HG02870 (cell line): ENCODE data around the gene DNAI2.
"Not testable (repeated sequence)": the region's sequence is repeated elsewhere in the genome, so short reads cannot be mapped to it uniquely, and the experiment has no call there.

ENCODE experiments used
- ATAC-seq: cut with Tn5 transposase; IDR thresholded peaks from one replicate; pipeline ENCODE4 v1.9.1; 2021; ENCODE audit warnings: mild to moderate bottlenecking, moderate library complexity; ENCODE audit not compliant: unreplicated experiment

The DNAI2 gene

GRCh38 chr17:74244548-74244947 is 29.5 kb upstream of the DNAI2 start:
- ATAC-seq = no peak

GRCh38 chr17:74245145-74245831 is 28.7 kb upstream of the DNAI2 start:
- no peak for ATAC-seq

GRCh38 chr17:74245871-74246270 is 28.2 kb upstream of the DNAI2 start:
- no peak for ATAC-seq

- no peak for ATAC-seq
These were observed 24.3 kb upstream of the DNAI2 start for GRCh38 chr17:74249590-74250270.

GRCh38 chr17:74250324-74250995 is 23.6 kb upstream of the DNAI2 start:
- no peak for ATAC-seq

- ATAC-seq = no peak
These were observed 23.0 kb upstream of the DNAI2 start for GRCh38 chr17:74251051-74251450.

GRCh38 chr17:74251569-74251968 is 22.5 kb upstream of the DNAI2 start:
- no peak for ATAC-seq

- ATAC-seq = no peak
These were observed 21.8 kb upstream of the DNAI2 start for GRCh38 chr17:74252211-74252610.

- no peak for ATAC-seq
These were observed 21.0 kb upstream of the DNAI2 start for GRCh38 chr17:74253036-74253435.

- no peak for ATAC-seq
These were observed 16.7 kb upstream of the DNAI2 start for GRCh38 chr17:74257311-74257710.

GRCh38 chr17:74259667-74260524 is 14.1 kb upstream of the DNAI2 start:
- ATAC-seq = no peak

GRCh38 chr17:74260525-74260850 is 13.5 kb upstream of the DNAI2 start:
- ATAC-seq = no peak

- no peak for ATAC-seq
These were observed 11.4 kb upstream of the DNAI2 start for GRCh38 chr17:74262601-74263000.

- not testable (repeated sequence) for ATAC-seq
These were observed 7.0 kb upstream of the DNAI2 start for GRCh38 chr17:74267054-74267453.

GRCh38 chr17:74267579-74267978 is 6.5 kb upstream of the DNAI2 start:
- ATAC-seq = no peak

- no peak for ATAC-seq
These were observed 6.0 kb upstream of the DNAI2 start for GRCh38 chr17:74267987-74268499.

- no peak for ATAC-seq
These were observed 5.5 kb upstream of the DNAI2 start for GRCh38 chr17:74268558-74268957.

- ATAC-seq = no peak
These were observed 3.7 kb upstream of the DNAI2 start for GRCh38 chr17:74270333-74270732.

GRCh38 chr17:74271281-74271680 is 2.8 kb upstream of the DNAI2 start:
- no peak for ATAC-seq

GRCh38 chr17:74271901-74272561 is 2.0 kb upstream of the DNAI2 start:
- ATAC-seq = no peak
